ENCODE measurements around the gene ITSN2. TPM values are rescaled to one million over a fixed set of nuclear protein-coding genes. Genes with fewer than 3 reads are reported as not detected.
"Not testable (repeated sequence)": the region's sequence is repeated elsewhere in the genome, so short reads cannot be mapped to it uniquely, and the experiment has no call there.

The ITSN2 gene
- total RNA-seq, 3 donors from 2014 or later = 52.5 to 57.6 (median 52.9) TPM

DNA sequence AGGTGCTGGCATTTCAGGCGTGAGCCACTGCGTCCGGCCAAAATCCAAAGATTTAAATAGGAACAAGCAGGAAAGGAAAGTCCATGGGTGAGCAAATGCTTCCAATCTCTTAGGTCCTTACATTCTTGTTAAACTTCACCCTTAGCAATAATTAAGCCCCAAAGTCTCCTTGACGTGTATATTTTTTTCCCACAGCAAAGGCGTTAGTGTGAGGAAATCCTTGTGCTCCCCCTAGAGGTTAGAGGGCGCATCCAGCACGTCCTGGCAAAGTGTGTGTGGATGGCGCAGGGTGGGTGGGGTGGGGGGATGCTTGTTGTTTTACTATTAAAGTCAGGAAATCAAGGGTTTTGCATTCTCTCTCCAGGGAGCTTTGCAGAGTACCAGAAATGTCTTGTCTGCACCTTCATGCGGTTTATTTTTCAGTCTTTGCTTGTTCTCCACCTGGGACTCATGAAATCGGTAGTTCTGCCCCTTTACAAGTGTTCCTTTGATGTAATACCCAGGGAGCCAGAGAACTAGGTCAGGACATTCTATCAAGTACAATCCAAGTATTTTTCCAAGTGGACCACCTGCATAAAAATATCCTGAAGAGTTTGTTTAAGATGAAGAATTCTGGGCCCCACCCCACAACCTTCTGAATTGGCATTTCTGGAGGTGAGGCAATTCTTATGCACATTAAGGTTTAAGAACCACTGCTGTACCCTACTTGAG, 22.2 kb upstream of the ITSN2 start:
- ATAC-seq = peak; percentile 85 to 91
- H3K4me3 Mint-ChIP-seq = no peak overlapping the region
- H3K9me3 Mint-ChIP-seq = no peaks in the 10 kb centered on the region
- peaks cover 2% of the 10 kb centered on the region for H3K27me3 Mint-ChIP-seq (ENCODE audit: low read depth)
- DNase-seq = peak; percentile 49
- H3K36me3 Mint-ChIP-seq (ENCODE audit: insufficient read depth) = no peaks in the 10 kb centered on the region
- no peaks in the 10 kb centered on the region for H3K4me1 Mint-ChIP-seq (ENCODE audit: low read depth)

DNA sequence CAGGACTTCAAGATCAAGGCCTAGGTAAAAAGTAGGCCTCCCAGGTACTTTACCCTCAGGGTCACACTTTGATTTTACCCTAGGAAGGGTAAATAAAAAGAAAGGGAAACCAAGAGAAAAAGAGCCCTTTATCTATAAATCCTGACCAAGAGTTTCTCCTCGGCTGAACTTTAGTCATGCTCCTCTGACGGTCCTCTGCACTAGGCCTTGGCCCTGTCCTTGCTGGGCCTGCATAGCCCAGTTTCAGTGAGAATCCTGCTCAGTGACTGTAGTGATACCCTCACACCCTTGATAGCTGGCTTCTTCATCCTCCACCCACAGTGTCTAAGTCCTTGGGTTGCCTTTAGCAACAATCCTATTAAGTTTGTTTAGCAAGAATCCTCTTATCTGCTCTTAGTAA, 20.5 kb upstream of the ITSN2 start:
- Mint-ChIP-seq H3K4me3 (no peak overlapping the region), H3K4me1 (ENCODE audit: low read depth) (no peaks in the 10 kb centered on the region), H3K27me3 (ENCODE audit: low read depth) (peaks cover 2% of the 10 kb centered on the region), H3K9me3 (no peaks in the 10 kb centered on the region), H3K36me3 (ENCODE audit: insufficient read depth) (no peaks in the 10 kb centered on the region)
- ATAC-seq (no peak), DNase-seq (no peak)

DNA sequence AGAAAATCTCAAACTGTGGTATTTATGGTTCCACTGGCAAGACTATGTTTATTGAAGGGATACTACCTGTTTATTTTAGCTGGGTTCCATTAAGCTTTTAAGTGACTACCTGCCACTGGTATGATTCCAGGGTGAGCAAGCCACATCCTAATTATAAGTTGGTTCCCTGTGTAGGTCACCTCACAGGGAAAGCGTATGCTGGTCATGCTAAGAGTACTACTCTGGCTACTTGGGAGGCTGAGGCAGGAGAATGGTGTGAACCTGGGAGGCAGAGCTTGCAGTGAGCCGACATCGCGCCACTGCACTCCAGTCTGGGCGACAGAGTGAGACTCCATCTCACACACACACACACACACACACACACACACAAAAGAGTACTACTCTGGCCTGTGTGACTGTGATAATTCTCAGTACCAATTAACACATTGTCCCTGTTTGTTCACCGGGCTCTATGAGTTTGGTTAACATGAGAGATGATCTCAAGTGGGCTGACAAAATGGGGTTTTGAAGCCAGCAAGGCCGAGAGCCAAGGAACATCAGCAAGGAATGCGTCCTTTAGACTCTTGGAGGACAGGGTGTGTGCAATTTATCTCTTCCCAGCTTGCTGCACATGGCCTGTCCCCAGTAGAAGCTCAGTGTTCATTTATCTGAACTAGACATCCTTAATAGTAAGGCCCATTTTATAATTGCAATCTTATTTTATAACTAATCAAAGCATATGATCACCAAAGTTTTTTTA, 15.2 kb upstream of the ITSN2 start:
- Mint-ChIP-seq H3K27me3 (ENCODE audit: low read depth) (peaks cover 2% of the 10 kb centered on the region), H3K36me3 (ENCODE audit: insufficient read depth) (no peaks in the 10 kb centered on the region), H3K9me3 (no peaks in the 10 kb centered on the region), H3K4me3 (no peak overlapping the region), H3K4me1 (ENCODE audit: low read depth) (no peaks in the 10 kb centered on the region)
- DNase-seq (no peak), ATAC-seq (no peak)

DNA sequence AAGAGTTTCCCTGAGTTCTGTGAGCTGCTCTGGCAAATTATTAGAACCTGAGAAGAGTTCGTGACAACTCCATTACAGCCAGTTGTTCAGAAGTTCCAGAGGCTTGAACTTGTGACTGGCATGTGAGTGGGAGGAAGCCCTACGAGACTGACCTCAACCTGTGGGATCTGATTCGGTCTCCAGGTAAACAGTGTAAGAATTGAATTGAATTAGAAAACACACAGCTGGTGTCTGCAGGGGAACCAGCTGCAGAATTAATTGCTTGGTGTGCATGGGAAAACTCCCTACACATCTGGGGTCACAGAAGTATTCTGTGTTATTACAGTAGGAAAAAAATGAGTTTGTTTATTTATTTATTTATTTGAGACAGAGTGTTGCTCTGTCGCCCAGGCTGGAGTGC, 14.0 kb upstream of the ITSN2 start:
- peaks cover 2% of the 10 kb centered on the region for H3K27me3 Mint-ChIP-seq (ENCODE audit: low read depth)
- H3K4me1 Mint-ChIP-seq (ENCODE audit: low read depth) = no peaks in the 10 kb centered on the region
- no peaks in the 10 kb centered on the region for H3K36me3 Mint-ChIP-seq (ENCODE audit: insufficient read depth)
- no peak overlapping the region for H3K4me3 Mint-ChIP-seq
- H3K9me3 Mint-ChIP-seq = no peaks in the 10 kb centered on the region
- ATAC-seq = no peak
- no peak for DNase-seq

DNA sequence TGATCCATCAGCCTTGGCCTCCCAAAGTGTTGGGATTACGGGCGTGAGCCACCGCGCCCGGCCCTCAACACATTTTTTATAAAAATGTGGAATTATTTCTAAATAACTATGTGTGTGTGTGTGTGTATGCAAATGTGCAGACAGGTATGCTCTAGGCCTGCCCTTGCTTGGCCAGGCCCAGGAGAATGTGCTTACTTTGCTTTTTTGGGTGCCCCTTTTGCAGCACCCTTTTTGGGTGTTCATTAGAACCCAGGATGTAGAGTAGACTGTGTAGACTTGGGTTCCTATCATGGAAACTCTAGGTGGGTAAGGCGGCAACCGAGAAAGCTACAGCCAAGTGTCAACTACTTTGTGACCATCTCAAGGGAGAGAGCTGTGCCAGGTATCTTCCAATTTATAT, 11.7 kb upstream of the ITSN2 start:
- Mint-ChIP-seq H3K27me3 (ENCODE audit: low read depth) (no peaks in the 10 kb centered on the region), H3K4me1 (ENCODE audit: low read depth) (no peaks in the 10 kb centered on the region), H3K4me3 (no peak overlapping the region), H3K9me3 (no peaks in the 10 kb centered on the region), H3K36me3 (ENCODE audit: insufficient read depth) (no peaks in the 10 kb centered on the region)
- ATAC-seq = no peak
- no peak for DNase-seq

DNA sequence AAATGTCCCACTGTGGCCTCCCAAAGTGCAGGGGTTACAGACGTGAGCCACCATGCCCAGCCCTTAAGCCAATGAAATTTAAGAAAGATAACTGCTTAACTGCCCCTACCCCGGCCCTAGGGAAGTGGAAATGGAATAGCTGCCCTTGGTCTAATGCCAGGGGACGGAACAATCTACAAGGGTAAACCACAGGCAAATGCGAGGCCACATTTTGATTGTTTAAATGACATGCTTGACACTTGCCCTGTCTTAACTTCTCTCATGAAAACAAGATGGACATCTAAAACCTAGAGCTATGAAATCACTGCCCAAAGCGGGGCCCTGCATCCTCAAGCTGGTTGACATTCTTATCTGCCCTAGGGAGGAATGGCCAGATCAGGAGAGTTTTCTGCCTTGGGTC, 5.5 kb upstream of the ITSN2 start:
- no peaks in the 10 kb centered on the region for H3K27me3 Mint-ChIP-seq (ENCODE audit: low read depth)
- H3K4me3 Mint-ChIP-seq = no peak overlapping the region
- ATAC-seq (no peak), DNase-seq (no peak)
- no peaks in the 10 kb centered on the region for H3K9me3 Mint-ChIP-seq
- H3K4me1 Mint-ChIP-seq (ENCODE audit: low read depth) = peaks cover 4% of the 10 kb centered on the region
- H3K36me3 Mint-ChIP-seq (ENCODE audit: insufficient read depth) = no peaks in the 10 kb centered on the region

DNA sequence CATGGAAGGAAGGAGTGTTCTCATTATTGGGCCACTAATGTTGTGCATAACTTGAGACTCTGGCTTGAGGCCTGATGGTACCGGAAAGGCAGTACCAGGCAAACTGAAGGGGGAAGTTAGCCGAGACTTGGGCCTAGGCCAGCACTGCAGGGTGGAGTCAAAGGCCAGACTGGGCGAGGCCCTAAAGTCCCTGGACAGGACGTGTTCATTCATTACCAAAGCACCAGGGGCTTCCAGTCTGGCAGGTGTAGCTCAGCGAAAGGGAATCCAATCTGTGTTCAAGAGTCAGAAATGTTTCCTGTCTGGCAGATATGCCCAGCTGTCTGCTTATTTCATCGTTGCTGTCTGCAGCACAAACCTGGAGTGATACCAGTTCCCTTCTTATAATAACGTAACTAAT, 4.7 kb upstream of the ITSN2 start:
- no peak for ATAC-seq
- Mint-ChIP-seq H3K4me1 (ENCODE audit: low read depth) (peaks cover 6% of the 10 kb centered on the region), H3K4me3 (no peak overlapping the region), H3K9me3 (no peaks in the 10 kb centered on the region), H3K36me3 (ENCODE audit: insufficient read depth) (no peaks in the 10 kb centered on the region), H3K27me3 (ENCODE audit: low read depth) (no peaks in the 10 kb centered on the region)
- DNase-seq = no peak

DNA sequence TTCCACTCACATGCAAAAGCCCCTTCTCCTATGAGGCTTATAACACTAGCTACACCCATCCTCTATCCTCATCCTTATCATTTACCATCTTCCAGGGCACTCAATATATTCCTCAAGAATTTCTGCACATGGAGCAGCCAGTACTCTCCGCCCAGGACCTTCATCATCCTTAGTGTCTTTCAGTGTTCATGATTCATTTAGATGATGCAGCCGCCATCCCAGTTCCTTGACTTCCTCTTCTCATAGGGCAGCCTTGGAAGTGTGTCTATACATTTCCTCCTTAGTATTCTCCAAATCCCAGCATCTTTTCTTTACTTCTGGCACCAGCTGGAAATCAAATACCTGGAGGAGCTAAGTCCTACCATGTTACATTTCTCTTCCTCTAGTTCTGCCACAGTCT, 3.0 kb upstream of the ITSN2 start:
- H3K9me3 Mint-ChIP-seq = no peaks in the 10 kb centered on the region
- no peak for DNase-seq
- no peaks in the 10 kb centered on the region for H3K27me3 Mint-ChIP-seq (ENCODE audit: low read depth)
- ATAC-seq = no peak
- H3K4me3 Mint-ChIP-seq = no peak overlapping the region
- H3K4me1 Mint-ChIP-seq (ENCODE audit: low read depth) = peaks cover 16% of the 10 kb centered on the region
- H3K36me3 Mint-ChIP-seq (ENCODE audit: insufficient read depth) = no peaks in the 10 kb centered on the region

DNA sequence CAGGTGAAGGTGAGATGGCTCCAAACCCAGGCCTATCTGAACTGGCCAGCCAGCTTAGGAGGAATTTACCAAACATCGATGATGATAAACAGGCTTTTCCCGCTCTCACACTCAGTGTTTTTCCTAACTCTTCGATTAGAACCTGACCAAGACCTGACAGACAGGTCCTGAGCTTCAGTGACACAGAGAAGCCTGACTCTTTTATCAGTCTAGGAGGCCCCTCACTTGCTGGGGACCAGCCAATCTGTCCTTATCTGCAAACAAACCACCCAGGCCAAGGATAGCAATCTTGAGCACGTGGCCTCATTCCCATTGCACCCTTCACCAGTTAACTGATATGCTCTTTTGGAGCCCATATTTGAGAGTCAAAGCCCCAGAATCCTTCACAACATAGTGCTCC, 1.9 kb upstream of the ITSN2 start:
- no peak overlapping the region for H3K4me3 Mint-ChIP-seq
- H3K27me3 Mint-ChIP-seq (ENCODE audit: low read depth) = no peaks in the 10 kb centered on the region
- H3K9me3 Mint-ChIP-seq = peaks cover under 1% of the 10 kb centered on the region
- no peak for ATAC-seq
- no peak for DNase-seq
- peaks cover under 1% of the 10 kb centered on the region for H3K36me3 Mint-ChIP-seq (ENCODE audit: insufficient read depth)
- H3K4me1 Mint-ChIP-seq (ENCODE audit: low read depth) = peaks cover 23% of the 10 kb centered on the region

DNA sequence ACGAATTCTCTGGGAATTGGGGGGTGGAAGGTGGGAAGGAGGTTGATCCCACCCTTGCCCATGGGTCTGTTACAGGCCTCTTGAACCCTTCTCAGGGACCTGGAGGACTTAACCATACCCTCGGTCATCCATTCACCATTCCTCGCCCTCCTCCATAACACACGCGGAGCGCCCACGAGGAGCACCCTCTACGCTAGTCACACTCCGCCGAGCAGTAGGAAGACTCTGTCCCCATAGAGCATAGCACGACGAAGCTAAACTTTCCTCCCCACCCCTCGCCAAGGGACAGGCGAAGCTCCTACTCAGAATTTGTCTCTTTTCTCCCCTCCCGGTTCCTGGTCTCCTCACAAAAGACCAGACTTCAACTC, 611 bp upstream of the ITSN2 start:
- no peaks in the 10 kb centered on the region for H3K27me3 Mint-ChIP-seq (ENCODE audit: low read depth)
- peaks cover 29% of the 10 kb centered on the region for H3K4me1 Mint-ChIP-seq (ENCODE audit: low read depth)
- H3K36me3 Mint-ChIP-seq (ENCODE audit: insufficient read depth) = peaks cover 5% of the 10 kb centered on the region
- ATAC-seq (no peak), DNase-seq (no peak)
- H3K9me3 Mint-ChIP-seq = peaks cover 4% of the 10 kb centered on the region
- peak overlapping the region; percentile 85 for H3K4me3 Mint-ChIP-seq

DNA sequence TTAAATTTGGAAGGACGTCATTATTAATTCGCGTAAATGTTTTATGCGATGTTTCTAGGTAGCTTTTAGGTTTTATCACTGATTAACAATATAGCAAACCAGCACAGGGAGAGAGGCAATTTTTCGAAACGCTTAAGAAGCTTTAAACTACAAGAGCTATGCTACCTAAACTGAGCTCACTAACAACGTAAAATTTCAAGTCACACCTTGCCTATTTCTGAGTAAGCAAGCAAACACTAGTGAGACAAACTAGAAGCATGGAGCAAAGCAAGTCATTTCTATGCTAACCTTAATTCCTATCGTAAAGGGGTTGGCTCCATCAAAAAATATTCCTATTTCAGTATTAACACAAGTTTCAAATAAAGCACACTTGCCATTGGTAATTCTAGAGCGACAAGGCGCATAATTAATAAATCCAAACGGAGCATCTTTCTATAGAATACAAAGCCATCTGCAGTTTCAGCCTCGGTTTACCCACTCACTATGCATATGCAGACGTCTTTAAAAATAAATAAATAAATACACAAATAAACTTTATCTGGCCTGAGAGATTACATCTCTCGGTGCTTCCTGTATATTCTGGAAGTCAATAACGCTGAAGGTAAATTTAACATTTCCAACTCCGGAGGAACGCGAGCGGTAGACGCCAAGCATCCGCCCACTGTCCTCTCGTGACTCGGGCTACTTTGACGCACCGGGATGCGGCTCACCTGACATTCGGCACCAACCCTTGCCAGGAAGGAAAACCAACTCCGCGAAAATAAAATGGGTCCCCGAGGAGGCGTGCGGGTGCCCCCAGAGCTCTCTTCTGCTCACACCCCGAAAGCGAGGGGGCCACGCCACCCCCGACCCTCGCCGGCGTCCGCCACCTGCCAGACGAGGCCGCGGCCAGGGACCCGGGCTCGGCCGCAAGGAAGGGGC, 947 bp downstream of the ITSN2 start:
- Mint-ChIP-seq H3K36me3 (ENCODE audit: insufficient read depth) (peaks cover 5% of the 10 kb centered on the region), H3K9me3 (peaks cover 4% of the 10 kb centered on the region), H3K27me3 (ENCODE audit: low read depth) (no peaks in the 10 kb centered on the region), H3K4me3 (peak overlapping the region; percentile 90), H3K4me1 (ENCODE audit: low read depth) (peaks cover 40% of the 10 kb centered on the region)
- peak; percentile 35 for DNase-seq
- peak; percentile 23 to 26 for ATAC-seq

DNA sequence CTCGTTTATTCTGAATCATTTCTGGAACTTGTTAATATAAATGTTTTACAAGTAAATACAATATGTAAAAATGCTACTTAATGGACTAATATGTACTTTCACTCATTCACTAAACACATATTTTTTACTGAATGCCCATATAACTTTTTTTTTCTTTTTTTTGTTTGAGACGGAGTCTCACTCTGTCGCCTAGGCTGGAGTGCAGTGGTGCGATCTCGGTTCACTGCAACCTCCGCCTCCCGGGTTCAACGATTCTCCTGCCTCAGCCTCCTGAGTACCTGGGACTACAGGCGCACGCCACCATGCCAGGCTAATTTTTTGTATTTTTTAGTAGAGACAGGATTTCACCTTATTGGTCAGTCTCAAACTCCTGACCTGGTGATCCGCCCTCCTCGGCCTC, 2.6 kb downstream of the ITSN2 start:
- H3K9me3 Mint-ChIP-seq; ATAC-seq; DNase-seq; H3K36me3 Mint-ChIP-seq (ENCODE audit: insufficient read depth); H3K27me3 Mint-ChIP-seq (ENCODE audit: low read depth); H3K4me3 Mint-ChIP-seq: not testable (repeated sequence)
- H3K4me1 Mint-ChIP-seq (ENCODE audit: low read depth) = peaks cover 56% of the 10 kb centered on the region

DNA sequence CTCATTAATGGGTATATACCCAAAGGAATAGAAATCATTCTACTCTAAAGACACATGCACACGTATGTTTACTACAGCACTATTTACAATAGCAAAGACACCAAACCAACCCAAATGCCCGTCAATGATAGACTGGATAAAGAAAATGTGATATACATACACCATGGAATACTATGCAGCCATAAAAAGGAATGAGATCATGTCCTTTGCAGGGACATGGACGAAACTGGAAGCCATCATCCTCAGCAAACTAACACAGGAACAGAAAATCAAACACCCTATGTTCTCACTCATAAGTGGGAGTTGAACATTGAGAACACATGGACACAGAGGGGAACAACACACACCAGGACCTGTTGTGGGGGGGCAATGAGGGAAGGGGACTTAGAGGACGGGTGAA, 3.2 kb downstream of the ITSN2 start:
- H3K27me3 Mint-ChIP-seq (ENCODE audit: low read depth); DNase-seq; H3K9me3 Mint-ChIP-seq; H3K36me3 Mint-ChIP-seq (ENCODE audit: insufficient read depth); ATAC-seq: not testable (repeated sequence)
- peaks cover 60% of the 10 kb centered on the region for H3K4me1 Mint-ChIP-seq (ENCODE audit: low read depth)
- peak overlapping the region; percentile 29 for H3K4me3 Mint-ChIP-seq

DNA sequence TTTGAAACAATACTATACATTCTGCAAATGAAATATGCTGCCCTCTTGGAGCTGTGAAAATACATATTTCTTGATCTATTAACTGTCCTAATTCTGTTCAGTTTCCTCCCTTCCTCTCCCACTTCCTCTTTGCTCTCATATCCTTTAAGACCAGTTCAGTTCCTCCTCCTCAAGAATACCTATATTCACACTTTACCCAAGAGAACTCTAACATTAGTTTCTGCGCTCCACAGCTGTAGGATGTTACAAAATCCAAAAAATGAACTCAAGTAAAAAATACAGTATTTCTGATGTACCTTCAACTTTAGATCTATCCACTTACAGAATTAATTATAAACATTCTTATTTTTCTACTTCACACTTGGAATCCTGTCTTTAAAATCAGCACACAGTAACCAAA, 5.4 kb downstream of the ITSN2 start:
- peaks cover 72% of the 10 kb centered on the region for H3K4me1 Mint-ChIP-seq (ENCODE audit: low read depth)
- ATAC-seq (no peak), DNase-seq (no peak)
- peak overlapping the region; percentile 35 for H3K4me3 Mint-ChIP-seq
- no peaks in the 10 kb centered on the region for H3K27me3 Mint-ChIP-seq (ENCODE audit: low read depth)
- peaks cover 5% of the 10 kb centered on the region for H3K36me3 Mint-ChIP-seq (ENCODE audit: insufficient read depth)
- H3K9me3 Mint-ChIP-seq = peaks cover 4% of the 10 kb centered on the region
